NCI-H2107 treated with DMSO at 0.1 percent for 48 hours (cell line): Measurements from ENCODE around the gene TMEM220.
"Not testable (repeated sequence)": the region's sequence is repeated elsewhere in the genome, so short reads cannot be mapped to it uniquely, and the experiment has no call there.

ENCODE experiments used
- DNase-seq: peaks from one replicate; lab custom pipeline; 2025; ENCODE audit not compliant: unreplicated experiment; lab: John Stamatoyannopoulos, UW

Gene TMEM220

DNA sequence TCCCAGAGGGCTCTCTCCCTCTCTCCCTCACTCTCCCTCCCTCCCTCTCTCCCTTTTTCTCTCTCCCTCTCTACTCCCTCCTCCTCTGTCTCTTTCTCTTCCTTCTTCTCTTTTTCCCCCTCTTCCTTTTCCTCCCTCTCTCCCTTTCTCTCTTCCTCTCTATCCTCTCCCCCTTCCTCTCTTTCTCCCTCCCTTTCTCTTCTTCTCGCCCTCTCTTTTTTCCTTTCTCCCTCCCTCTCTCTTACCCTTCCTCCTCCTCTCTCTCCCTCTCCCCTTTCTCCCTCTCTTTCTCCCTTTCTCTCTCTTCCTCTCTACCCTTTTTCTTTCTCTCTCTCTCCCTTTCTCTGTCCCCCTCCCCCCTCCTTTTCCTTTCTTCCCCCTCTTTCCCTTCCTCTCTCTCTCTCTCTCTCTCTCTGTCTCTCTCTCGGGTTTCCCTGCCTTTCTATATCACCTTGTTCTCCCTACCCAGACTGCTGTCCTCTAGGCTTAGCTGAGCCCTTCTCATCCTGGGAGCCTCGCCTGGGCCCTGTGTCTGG, 25.8 kb upstream of the TMEM220 start:
- no peak for DNase-seq

DNA sequence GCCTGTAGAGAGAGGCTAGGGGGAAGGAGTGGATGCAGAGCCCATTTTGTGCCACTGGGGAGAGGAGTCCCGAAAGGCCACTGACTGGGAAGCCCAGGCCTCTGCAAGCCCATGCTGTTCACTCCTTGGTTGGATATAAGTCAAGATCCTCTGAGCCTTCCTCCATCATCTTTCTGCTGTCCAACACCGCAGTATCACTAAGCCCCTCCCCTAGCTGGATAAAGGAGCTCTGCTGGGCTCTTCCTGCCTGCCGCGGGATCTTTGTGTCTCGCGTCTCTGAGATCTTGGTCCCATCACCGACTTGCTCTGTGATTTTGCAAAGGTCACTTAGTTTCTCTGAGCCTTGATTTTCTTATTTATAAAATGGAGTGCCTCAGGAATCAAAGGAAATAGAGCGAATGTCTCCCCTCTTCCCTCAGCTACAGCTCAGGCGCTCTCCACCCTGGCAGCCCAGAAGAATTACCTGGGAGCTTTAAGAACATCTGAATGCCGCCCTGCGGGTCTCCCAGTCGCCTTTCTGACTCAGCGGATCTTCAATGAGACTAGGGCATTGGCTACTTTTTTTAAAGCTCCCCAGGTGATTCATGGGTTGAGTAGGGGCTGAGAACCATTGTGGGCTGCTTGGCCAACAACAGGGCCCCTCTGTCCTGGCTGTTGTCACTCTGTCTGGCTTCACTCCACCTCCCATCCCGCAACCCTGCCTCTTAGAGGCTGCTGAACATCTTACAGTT, 25.2 kb upstream of the TMEM220 start:
- DNase-seq, result no peak

DNA sequence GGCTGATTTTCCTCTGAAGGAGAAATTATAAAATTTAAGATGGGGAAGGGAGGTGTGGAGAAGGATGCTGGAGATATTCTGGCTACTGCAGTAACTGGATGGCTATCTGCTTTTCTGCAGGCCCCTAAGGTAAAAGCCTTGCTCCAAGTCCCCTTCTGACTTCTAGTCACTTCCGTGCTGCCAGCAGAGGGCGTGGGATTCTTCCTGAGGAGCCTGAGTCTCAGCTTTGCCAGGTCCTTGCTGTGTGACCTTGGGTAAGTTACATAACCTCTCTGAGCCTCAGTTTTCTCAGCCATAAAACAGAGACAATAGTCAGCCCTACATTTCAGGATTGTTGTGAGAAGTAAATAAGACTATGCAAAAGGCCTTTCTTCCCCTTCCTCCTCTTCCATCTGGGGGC, 24.3 kb upstream of the TMEM220 start:
- no peak for DNase-seq

DNA sequence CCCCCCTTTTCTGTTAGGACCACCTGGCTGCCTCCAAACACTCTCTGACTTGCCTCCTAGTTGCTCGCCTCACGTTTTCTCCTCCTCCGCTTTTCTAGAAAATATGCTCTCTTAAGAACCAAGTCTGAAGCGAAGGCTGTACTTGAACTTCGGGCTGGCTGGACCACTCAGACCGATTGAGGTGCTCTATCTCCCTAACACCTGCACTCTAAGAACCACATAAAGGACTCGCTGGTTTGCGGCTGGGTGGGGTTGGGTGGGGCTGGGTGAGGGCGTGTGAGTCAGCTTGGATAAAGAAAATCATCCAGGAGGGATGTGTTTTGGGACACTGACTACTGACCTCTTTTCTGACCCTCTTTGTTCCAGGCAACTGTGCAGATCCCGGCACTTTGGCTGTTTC, 22.9 kb upstream of the TMEM220 start:
- DNase-seq, result no peak

DNA sequence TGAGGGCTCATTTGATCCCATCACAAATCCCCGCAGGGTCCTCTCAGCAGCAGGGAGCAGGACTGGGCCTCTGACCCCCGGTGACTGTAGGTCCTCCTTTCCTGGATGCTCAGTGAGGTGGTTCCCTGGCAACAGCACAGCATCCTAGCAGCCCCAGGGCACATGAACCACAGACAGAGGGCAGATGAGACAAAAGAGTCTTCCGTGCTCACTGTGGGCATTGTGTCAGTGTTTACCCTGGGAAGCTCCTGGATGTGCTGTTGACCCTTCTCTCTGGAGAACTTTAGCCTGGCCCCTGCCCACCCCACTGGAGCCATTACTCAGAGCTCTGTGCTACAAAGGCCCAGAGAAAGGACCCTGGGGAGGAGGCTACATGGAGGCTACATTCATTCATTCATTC, 21.7 kb upstream of the TMEM220 start:
- DNase-seq, result no peak

DNA sequence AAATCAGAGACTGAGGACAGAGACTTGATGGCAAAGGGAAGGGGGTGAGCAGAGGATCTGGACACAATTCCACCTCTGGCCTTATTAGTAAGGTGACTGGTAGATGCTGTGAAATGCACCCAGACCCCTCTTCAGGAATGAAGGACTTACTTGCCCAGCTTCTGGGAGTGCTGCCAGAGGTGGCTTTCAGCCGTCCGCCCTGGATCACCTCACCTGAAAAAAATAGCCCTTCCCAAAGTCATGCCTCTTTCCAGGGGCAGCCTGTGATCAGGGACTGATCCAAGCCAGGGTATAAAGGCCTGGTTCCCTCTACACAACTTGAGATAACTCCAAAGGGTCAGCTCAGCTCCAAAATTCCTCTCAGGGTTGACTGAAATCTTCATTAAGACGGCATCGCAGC, 20.4 kb upstream of the TMEM220 start:
- DNase-seq, result no peak

DNA sequence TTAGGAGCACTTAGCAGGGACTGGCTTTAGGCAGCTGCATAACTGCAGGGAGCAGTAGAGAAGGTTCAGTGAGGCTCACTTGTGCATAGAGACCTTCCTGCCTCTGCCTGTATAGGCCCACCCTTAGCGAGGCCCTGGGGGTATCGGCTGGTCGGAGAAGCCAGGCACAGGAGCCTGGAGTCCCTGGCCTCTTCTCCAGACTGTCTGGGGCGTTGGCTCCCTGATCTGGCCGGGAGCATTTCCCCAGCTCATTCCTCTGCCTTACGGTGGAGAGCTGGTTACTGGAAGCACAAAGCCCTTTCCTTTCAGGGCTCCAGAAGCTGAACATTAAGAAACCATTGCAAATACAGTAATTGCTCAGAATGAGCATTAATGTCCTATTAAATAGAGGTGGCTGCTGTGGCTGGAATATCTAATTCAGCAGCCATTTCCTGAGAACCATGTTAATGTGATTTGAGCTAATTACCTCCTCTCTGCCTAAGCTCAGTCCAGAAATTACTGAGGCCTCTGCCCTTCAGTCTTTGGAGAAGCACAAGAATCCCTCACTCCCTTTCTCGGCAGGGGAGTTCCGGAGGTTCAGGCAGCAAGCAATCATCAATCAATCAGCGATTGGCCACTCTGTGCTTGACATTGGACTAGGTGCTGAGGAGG, 18.8 kb upstream of the TMEM220 start:
- DNase-seq, result no peak

DNA sequence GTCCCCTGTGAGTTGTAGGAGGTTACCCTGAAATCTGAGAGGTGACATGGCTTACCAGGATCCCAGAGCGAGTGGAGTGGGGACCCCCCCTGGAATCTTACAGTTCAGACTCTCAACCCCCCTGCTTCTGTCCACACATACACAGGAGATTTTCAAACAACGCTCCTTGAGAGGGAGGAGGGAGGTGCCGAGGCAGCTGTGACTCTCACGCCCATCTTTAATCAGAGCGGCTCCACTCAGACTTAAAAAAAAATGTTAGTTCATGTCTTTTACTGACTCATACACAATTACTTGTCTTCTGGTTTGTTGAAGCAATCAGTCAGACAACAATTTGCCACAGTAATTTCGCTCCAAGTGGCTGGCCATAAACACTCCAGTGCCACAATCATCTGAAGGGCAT, 15.4 kb upstream of the TMEM220 start:
- no peak for DNase-seq

DNA sequence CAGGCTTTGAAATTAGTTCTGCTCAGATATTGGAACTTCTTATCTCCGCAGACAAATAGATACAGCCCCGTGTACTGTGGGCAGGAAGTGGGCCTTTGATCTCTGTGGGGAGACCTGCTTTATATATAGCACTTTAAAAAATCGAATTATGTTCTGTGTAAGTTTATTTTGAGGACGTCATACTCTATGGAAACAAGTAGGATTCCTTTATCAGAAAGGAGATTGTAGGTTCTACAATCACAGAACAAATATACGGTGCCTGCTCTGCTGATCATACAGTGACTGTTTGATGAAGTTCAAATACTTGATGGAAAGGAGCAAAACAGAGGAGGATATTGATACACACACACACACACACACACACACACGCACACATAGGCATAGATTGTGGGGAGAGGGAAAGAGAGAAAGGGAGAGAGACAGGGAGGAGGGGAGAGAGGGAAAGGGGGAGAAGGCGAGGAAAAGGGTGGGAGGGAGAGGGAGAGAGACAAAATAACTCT, 14.7 kb upstream of the TMEM220 start:
- DNase-seq, result no peak

DNA sequence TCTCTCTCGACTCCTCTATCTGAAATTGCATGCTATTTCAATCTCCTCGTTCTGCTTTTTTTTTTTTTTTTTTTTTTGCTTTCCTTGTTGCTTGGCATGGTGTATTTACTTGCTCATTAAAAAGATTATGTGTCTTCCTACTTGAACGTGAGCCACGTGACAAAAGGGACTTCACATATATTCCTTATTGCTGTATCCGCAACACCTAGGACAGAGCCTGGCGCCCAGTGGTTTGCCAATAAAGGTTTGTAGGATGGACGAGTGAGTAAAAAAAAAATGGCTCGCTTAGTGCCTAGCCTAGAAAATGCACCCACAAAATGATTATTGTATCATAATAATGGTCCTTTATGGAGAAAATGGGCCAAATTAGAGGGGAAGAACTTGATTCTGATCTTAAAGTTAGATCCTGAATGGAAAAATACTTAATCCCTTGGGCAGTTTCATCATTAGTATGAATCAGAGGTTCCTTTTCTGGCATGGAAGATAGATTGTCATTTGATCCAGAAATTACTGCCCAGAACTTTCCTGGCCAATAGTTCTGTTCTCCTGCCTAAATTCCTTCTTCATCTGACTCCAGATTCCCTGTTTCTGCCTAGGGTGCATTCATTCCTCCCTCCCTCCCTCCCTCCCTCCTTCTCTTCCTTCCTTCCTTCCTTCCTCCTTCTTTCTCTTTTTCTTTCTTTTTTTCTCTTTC, 13.6 kb upstream of the TMEM220 start:
- no peak for DNase-seq

DNA sequence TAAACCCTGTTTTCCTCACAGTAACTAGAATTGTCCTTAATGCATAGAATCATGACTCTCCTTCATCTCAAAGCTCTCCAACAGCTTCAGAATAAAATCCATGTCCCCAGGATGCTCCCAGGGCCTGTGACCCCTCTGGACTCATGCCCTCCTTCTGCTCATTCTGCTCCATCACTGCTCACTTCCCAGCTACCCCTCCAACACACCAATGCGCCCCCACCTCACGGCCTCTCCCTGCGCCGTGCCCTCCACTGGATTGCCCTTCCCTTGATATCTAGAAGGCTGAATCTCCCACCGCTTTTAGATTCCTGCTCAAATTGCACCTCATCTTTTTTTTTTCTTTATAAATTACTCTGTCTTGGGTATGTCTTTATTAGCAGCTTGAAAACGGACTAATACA, 12.6 kb upstream of the TMEM220 start:
- DNase-seq, result no peak

DNA sequence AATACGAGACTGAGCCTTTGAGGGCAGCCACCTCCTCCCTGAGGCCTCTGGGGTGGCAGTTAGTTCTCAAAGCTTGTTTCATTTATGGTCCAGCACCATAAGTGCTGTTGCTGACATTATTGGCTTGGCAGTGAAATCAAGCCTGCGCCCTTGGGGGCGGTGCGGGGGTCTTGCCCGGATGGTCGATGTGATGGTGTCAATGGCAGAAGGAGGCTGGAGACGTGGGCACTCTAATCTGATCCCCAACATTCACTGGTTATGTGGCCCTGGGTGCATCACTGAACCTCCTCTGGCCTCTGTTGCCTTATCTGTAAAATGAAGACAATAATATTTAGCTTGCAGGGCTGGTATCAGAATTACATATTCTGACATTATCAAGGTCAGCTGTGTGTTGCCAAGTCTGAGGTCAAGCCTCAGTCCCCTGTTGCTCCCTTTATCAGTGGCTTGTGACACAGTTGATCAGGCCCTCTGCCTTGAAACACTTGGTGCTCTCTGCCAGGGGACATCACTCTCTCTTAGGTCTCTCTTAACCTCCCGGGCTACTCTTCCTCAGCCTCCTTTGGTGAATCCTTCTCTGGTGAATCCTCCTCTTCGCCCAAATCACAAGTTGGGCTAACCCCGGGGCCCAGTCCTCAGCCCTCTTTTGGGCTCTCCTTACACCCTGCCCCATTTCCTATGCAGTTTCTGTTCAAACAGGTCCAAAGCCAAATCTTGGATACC, 11.8 kb upstream of the TMEM220 start:
- DNase-seq, result no peak

DNA sequence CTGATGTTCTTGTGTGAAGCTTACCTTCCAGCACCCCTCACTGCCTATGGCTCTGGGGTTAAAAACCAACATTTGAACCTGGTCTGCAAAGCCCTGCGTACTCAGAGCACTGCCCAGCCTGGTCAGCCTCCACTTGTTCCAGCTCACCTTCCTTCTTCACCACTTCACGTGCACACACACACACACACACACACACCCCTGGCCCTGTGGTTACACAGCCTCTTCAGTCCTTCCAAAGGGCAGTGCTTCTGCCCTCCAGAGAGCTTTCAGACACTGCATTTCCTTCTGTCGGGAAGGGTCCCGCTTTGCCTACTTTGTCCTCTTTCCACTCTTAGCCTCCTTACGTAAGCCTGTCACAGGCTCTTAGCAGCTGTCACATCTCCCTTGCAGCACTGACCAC, 9.6 kb upstream of the TMEM220 start:
- DNase-seq, result no peak

DNA sequence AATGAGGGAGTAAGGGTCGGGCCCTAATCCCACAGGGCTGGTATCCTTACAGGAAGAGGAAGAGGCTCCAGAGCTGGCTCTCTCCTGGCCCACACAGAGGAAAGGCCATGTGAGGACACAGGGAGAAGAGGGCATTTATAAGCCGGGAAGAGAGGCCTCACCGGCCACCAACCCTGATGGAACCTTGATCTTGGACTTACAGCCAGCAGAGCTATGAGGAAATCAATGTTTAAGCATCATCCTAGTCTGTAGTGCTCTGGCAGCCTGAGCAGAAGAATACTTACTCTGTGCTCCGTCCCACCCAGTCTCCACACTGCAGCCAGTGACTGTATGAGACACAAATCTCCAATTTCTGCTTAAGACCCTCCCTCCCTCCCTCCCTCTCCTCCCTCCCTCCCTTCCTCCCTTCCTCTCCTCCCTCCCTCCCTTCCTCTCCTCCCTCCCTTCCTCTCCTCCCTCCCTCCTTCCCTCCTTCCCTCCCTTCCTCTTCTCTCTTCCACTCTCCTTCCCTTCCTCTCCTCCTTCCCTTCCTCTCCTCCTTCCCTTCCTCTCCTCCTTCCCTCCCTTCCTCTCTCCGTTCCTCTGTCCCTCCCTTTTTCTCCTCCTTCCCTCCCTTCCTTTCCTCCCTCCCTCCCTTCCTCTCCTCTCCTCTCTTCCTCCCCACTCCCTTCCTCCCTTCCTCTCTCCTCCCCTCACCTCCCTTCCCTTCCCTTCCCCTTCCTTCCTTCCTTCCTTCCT, 8.9 kb upstream of the TMEM220 start:
- DNase-seq, result no peak

DNA sequence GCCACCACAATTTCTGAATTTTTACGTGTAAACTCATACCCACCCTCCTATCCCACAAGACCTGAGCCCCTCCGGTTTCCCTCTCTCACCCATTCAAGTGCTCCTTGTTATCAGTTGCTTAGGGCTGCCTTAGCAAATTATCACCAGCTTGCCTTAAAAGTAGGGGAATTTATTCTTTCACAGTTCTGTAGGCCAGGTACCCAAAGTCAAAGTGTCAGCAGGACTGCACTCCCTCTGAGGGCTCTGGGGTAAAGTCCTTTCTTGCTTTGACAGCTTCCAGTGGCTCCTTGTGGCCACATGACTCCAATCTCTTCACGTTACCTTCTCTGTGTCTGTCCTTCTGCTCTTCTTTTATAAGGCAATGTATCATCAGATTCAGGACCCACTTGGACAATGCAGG, 7.9 kb upstream of the TMEM220 start:
- DNase-seq, result no peak

DNA sequence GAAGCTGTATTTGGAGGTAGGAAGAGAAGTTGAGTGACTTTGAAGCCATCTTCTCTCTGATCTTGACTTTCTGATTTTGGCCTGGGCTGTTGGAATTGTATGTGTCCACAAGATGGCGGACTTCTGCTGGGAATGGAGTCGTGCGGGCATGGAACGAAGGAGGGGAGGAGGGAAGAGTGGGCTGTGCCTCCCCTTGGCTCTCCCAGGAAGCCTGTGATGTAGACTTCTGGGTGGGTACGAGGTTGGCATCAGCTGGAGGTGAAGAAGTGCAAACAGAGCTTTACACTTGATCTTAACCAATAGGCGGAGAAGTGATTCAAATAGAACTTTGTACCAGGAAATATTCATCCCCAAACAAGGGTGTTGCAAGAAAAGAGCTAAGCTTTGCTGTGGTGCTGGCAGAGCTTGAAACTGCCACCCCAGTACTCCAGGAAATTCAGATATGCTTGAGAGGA, 7.4 kb upstream of the TMEM220 start:
- no peak for DNase-seq

DNA sequence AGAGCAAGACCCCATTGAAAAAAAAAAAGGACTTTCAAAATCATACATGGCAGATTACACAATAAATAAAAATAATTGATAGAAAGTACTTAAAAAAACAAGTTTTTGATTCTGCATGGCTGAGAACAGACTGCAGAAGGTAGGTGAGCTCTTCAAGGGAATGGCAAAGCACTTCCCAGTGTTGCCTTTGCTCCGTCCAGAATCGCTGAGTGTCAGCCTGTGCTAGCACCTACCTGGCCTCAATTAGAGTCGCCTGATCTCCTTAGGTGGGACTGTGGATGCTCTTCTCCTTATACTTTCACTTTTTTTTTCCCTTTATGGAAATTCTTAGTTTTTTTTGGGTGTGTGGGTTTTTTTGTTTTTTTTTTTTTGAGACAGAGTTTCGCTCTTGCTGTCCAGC, 6.0 kb upstream of the TMEM220 start:
- DNase-seq, result no peak

DNA sequence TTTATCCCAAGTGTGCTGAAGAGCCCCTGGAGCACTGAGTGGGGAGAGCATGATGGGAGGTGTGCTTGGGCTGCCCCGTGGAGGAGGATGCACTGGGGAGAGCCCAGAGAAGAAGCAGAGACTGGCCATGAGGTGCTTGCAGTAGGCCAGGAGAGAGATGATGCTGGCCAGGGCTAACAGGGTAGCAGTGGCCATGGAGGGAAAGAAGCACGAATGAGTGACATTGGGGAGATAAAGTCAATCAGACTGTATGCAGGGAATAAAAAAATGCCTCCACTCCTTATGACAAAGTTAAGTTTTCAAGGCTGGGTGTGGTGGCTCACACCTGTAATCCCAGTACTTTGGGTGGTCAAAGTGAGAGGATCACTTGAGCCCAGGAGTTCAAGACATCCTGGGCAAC, 5.4 kb upstream of the TMEM220 start:
- no peak for DNase-seq

DNA sequence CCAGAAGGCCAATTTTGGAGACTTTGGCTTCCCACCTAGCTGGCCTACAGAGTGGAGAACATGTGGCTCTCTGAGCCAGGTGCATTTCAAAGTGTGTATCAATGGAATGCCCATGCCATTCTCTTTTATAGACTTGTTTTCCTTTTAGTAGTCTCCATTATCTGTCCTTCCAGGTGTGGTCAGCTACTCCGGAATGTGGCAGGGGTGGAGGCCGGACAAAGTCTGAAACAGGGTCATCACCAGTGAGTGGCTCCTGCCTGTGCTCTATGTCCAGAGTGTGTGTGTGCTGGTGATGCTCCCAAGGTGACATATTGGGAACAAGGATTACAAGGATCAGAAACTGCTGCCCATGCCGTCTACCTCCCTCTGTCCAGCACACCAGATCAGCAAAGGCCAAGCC, 3.8 kb upstream of the TMEM220 start:
- DNase-seq, result no peak

DNA sequence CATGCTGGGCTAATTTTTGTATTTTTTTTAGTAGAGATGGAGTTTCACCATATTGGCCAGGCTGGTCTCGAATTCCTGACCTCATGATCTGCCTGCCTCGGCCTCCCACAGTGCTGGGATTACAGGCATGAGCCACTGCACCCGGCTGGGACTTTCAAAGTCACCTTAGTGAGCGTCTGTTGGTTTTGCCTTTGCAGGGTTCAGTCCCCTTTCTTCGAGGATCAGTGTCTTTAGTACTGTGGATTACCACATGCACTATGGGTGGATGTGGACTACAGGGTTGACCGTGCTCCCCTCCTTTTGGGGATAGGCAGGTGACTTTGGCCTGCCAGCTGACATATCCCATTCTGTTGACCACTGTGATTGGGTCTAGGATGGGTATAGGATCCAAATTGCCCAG, 2.3 kb upstream of the TMEM220 start:
- DNase-seq, result not testable (repeated sequence)
